Neural cell (in vitro differentiated cells): ENCODE data around the gene OLFM1. TPM values are rescaled to one million over a fixed set of nuclear protein-coding genes. Genes with fewer than 3 reads are reported as not detected.

ENCODE experiments used
- H2AFZ ChIP-seq: fragments of 200-600, 300-800 bp; sonication (generic), shearing (Covaris generic); 2 replicates; pipeline ENCODE4 v1.6.0; 2014; ENCODE audit warnings: low read depth, mild to moderate bottlenecking, antibody characterized with exemption, low read length, moderate library complexity
- H3F3A ChIP-seq: fragments of 200-600 bp; shearing (Covaris generic); 2 replicates; pipeline ENCODE4 v1.6.1; 2016; ENCODE audit warnings: mild to moderate bottlenecking, moderate library complexity, mixed read lengths, antibody characterized with exemption, low read length; ENCODE audit not compliant: insufficient read depth, poor library complexity, severe bottlenecking
- H3K27ac ChIP-seq: fragments of 200-600, 300-800 bp; sonication (generic), shearing (Covaris generic); 2 replicates; pipeline ENCODE4 v1.5.1; 2014; ENCODE audit warnings: mild to moderate bottlenecking, low read length, moderate library complexity
- H3K27me3 ChIP-seq: fragments of 300-800, 200-600 bp; sonication (generic), shearing (Covaris generic); 2 replicates; pipeline ENCODE4 v1.6.0; 2014; ENCODE audit warnings: mild to moderate bottlenecking, low read depth, low read length, moderate library complexity; ENCODE audit not compliant: insufficient read depth
- H3K36me3 ChIP-seq: fragments of 300-800, 200-600 bp; sonication (generic), shearing (Covaris generic); 2 replicates; pipeline ENCODE4 v1.5.1; 2014; ENCODE audit warnings: mild to moderate bottlenecking, antibody characterized with exemption, low read length, moderate library complexity; ENCODE audit not compliant: insufficient read depth
- H3K4me2 ChIP-seq: fragments of 300-800, 200-600 bp; sonication (generic), shearing (Covaris generic); 2 replicates; pipeline ENCODE4 v1.6.0; 2014; ENCODE audit warnings: mild to moderate bottlenecking, low read length
- H3K4me3 ChIP-seq: fragments of 300-800, 200-600 bp; sonication (generic), shearing (Covaris generic); 2 replicates; pipeline ENCODE4 v1.5.1; 2014; ENCODE audit warnings: mild to moderate bottlenecking, low read length, moderate library complexity
- H3K79me2 ChIP-seq: fragments of 200-600 bp; shearing (Covaris generic); replicated peaks from 2 replicates; pipeline ENCODE4 v1.6.0; 2014; ENCODE audit warnings: mild to moderate bottlenecking, low read length, moderate library complexity; ENCODE audit not compliant: insufficient read depth
- H3K9ac ChIP-seq: fragments of 300-800, 200-600 bp; sonication (generic), shearing (Covaris generic); 2 replicates; pipeline ENCODE4 v1.6.1; 2016; ENCODE audit warnings: mild to moderate bottlenecking, low read length, mixed read lengths
- H3K9me2 ChIP-seq: fragments of 200-600 bp; shearing (Covaris generic); 2 replicates; pipeline ENCODE4 v1.6.1; 2016; ENCODE audit warnings: mild to moderate bottlenecking, low read length, mixed read lengths; ENCODE audit not compliant: insufficient read depth
- H3K9me3 ChIP-seq: fragments of 200-600, 300-800 bp; sonication (generic), shearing (Covaris generic); 2 replicates; pipeline ENCODE4 v1.6.1; 2016; ENCODE audit warnings: mild to moderate bottlenecking, mixed run types, low read length, moderate library complexity, mixed read lengths
- H4K20me1 ChIP-seq: fragments of 200-600 bp; shearing (Covaris generic); 2 replicates; pipeline ENCODE4 v1.6.1; 2016; ENCODE audit warnings: mild to moderate bottlenecking, mixed run types; ENCODE audit not compliant: insufficient read depth
- CTCF ChIP-seq: fragments of 450-650 bp; IDR thresholded peaks from 2 replicates; pipeline ENCODE4 v1.5.1; 2014; ENCODE audit warnings: antibody characterized with exemption, mild to moderate bottlenecking, moderate library complexity; ENCODE audit not compliant: poor library complexity, severe bottlenecking
- EP300 ChIP-seq: fragments of 450-650 bp; conservative IDR thresholded peaks from 2 replicates; pipeline ENCODE4 v1.6.1; 2014; ENCODE audit warnings: antibody characterized with exemption, mild to moderate bottlenecking, moderate library complexity; ENCODE audit not compliant: poor library complexity, severe bottlenecking
- EZH2 ChIP-seq: fragments of 200-600, 300-800 bp; shearing (Covaris generic), sonication (generic); IDR thresholded peaks from 2 replicates; pipeline ENCODE4 v1.6.1; 2014; ENCODE audit warnings: antibody characterized with exemption, low read length, borderline replicate concordance, mild to moderate bottlenecking; ENCODE audit not compliant: insufficient read depth, poor library complexity, severe bottlenecking
- MXI1 ChIP-seq: fragments of 450-650 bp; conservative IDR thresholded peaks from 2 replicates; pipeline ENCODE4 v1.6.1; 2014; ENCODE audit warnings: antibody characterized with exemption, mild to moderate bottlenecking; ENCODE audit not compliant: poor library complexity, severe bottlenecking
- POLR2AphosphoS5 ChIP-seq: IDR thresholded peaks from 2 replicates; pipeline ENCODE4 v1.6.1; 2012
- RAD21 ChIP-seq: fragments of 450-650 bp; conservative IDR thresholded peaks from 2 replicates; pipeline ENCODE4 v1.6.1; 2014; ENCODE audit warnings: antibody characterized with exemption, mild to moderate bottlenecking, moderate library complexity
- REST ChIP-seq: IDR thresholded peaks from 2 replicates; pipeline ENCODE4 v1.6.1; 2012; ENCODE audit warnings: borderline replicate concordance
- SMC3 ChIP-seq: fragments of 450-650 bp; conservative IDR thresholded peaks from 2 replicates; pipeline ENCODE4 v1.6.1; 2014; ENCODE audit warnings: antibody characterized with exemption, mild to moderate bottlenecking, moderate library complexity; ENCODE audit not compliant: poor library complexity
- TAF1 ChIP-seq: IDR thresholded peaks from 2 replicates; pipeline ENCODE4 v1.6.1; 2012; ENCODE audit warnings: low read depth
- polyA plus RNA-seq: library from polyadenylated mRNA; depleted of rRNA; stranded (reverse); fragments of >200 nt; gene quantifications from 2 replicates; pipeline ENCODE4 v1.2.3, GENCODE V29; 2014

OLFM1 gene
- polyA plus RNA-seq, 1 donor from 2014 or later, result 102 TPM

GRCh38 chr9:135106551-135107270 lies 19.2 kb downstream of the OLFM1 start:
- H2AFZ ChIP-seq, result no peak overlapping the region
- TF ChIP-seq CTCF (no peak), EP300 (no peak), RAD21 (no peak), MXI1 (no peak), EZH2 (no peak)
- no peaks in the 10 kb centered on the region for H3K9me2 ChIP-seq
- no peak overlapping the region for H3K9ac ChIP-seq
- no peaks in the 10 kb centered on the region for H3K9me3 ChIP-seq
- H3K79me2 ChIP-seq, result no peaks in the 10 kb centered on the region
- H3K4me2 ChIP-seq, result no peak overlapping the region
- no peaks in the 10 kb centered on the region for H3K36me3 ChIP-seq
- H3F3A ChIP-seq, result no peaks in the 10 kb centered on the region
- no peak overlapping the region for H3K4me3 ChIP-seq
- H3K27me3 ChIP-seq, result no peaks in the 10 kb centered on the region
- H4K20me1 ChIP-seq, result no peaks in the 10 kb centered on the region
- H3K27ac ChIP-seq, result no peak overlapping the region

- Histone ChIP-seq H3F3A (no peaks in the 10 kb centered on the region), H3K9me2 (no peaks in the 10 kb centered on the region), H3K9ac (no peak overlapping the region), H2AFZ (no peak overlapping the region), H3K27ac (no peak overlapping the region), H3K79me2 (no peaks in the 10 kb centered on the region), H3K27me3 (no peaks in the 10 kb centered on the region), H3K4me2 (no peak overlapping the region), H3K36me3 (no peaks in the 10 kb centered on the region), H3K4me3 (no peak overlapping the region), H3K9me3 (no peaks in the 10 kb centered on the region), H4K20me1 (no peaks in the 10 kb centered on the region)
- no peak for TF ChIP-seq SMC3
- TF ChIP-seq POLR2AphosphoS5, result no peak
- TF ChIP-seq EP300, result no peak
- TF ChIP-seq EZH2, result no peak
- no peak for TF ChIP-seq TAF1
- no peak for TF ChIP-seq REST
- no peak for TF ChIP-seq RAD21
- no peak for TF ChIP-seq MXI1
- TF ChIP-seq CTCF, result no peak
Measured at GRCh38 chr9:135107581-135108235, 20.2 kb downstream of the OLFM1 start.
